Neuronal stem cell (in vitro differentiated cells): ENCODE data around the gene TMEM131L.

Experiments
- DNase-seq: peaks from one replicate; pipeline ENCODE4 v3.0.0-alpha.2; 2013; ENCODE audit warnings: low spot score
- H2AFZ ChIP-seq: one replicate; pipeline ENCODE4 v1.6.1; 2013; ENCODE audit warnings: mild to moderate bottlenecking, low read length, inconsistent platforms
- H2AK5ac ChIP-seq: 2 replicates; pipeline ENCODE4 v1.6.1; 2013; ENCODE audit warnings: low read depth, mild to moderate bottlenecking, inconsistent platforms, low read length, moderate library complexity, mixed read lengths
- H2BK120ac ChIP-seq: 2 replicates; pipeline ENCODE4 v1.6.1; 2013; ENCODE audit warnings: low read depth, mild to moderate bottlenecking, inconsistent platforms, low read length, moderate library complexity, mixed read lengths
- H2BK12ac ChIP-seq: one replicate; pipeline ENCODE4 v1.6.1; 2013; ENCODE audit warnings: low read length, inconsistent platforms
- H2BK15ac ChIP-seq: 2 replicates; pipeline ENCODE4 v1.6.1; 2013; ENCODE audit warnings: mild to moderate bottlenecking, low read length, inconsistent platforms, mixed read lengths
- H2BK5ac ChIP-seq: one replicate; pipeline ENCODE4 v1.6.1; 2013; ENCODE audit warnings: inconsistent platforms, mild to moderate bottlenecking, low read length, moderate library complexity
- H3K14ac ChIP-seq: one replicate; pipeline ENCODE4 v1.6.1; 2013; ENCODE audit warnings: low read length, inconsistent platforms
- H3K18ac ChIP-seq: 2 replicates; pipeline ENCODE4 v1.6.1; 2013; ENCODE audit warnings: low read length, inconsistent platforms
- H3K23ac ChIP-seq: 2 replicates; pipeline ENCODE4 v1.6.1; 2013; ENCODE audit warnings: low read depth, mild to moderate bottlenecking, mixed read lengths, low read length, inconsistent platforms; ENCODE audit not compliant: poor library complexity
- H3K27ac ChIP-seq: replicated peaks from 3 replicates; pipeline ENCODE4 v1.5.1; 2013; ENCODE audit warnings: low read length, inconsistent platforms
- H3K27me3 ChIP-seq, 3 experiments: 2 replicates each; pipeline ENCODE4 v1.6.1; 2013; ENCODE audit warnings: low read length in 3 of 3, mild to moderate bottlenecking in 2 of 3, inconsistent platforms in 1 of 3, low read depth in 1 of 3, mixed read lengths in 1 of 3, moderate library complexity in 1 of 3; ENCODE audit not compliant: control insufficient read depth in 3 of 3, insufficient read depth in 3 of 3
- H3K36me3 ChIP-seq, 2 donors: replicated peaks in 1 of 2; 2 replicates each; pipeline ENCODE4 v1.6.1; 2013; ENCODE audit warnings: low read length in 2 of 2; ENCODE audit not compliant: control insufficient read depth in 2 of 2, insufficient read depth in 2 of 2
- H3K4ac ChIP-seq: 2 replicates; pipeline ENCODE4 v1.6.1; 2013; ENCODE audit warnings: inconsistent platforms, mild to moderate bottlenecking, low read length, moderate library complexity
- H3K4me1 ChIP-seq, 2 donors: 1 replicate in 1 of 2; 2 replicates in 1 of 2; pipeline ENCODE4 v1.6.1; 2013; ENCODE audit warnings: low read length in 2 of 2, low read depth in 1 of 2; ENCODE audit not compliant: control insufficient read depth in 2 of 2, insufficient read depth in 1 of 2
- H3K4me2 ChIP-seq: one replicate; pipeline ENCODE4 v1.6.1; 2013; ENCODE audit warnings: mild to moderate bottlenecking, low read length, inconsistent platforms; ENCODE audit not compliant: insufficient read depth, poor library complexity, severe bottlenecking
- H3K4me3 ChIP-seq, 2 donors: 2 replicates each; pipeline ENCODE4 v1.5.1; 2013; ENCODE audit warnings: low read length in 2 of 2, mild to moderate bottlenecking in 2 of 2, inconsistent platforms in 1 of 2, moderate library complexity in 1 of 2
- H3K79me1 ChIP-seq: one replicate; pipeline ENCODE4 v1.6.1; 2013; ENCODE audit warnings: low read depth, mild to moderate bottlenecking, inconsistent platforms, low read length, moderate library complexity
- H3K9ac ChIP-seq: one replicate; pipeline ENCODE4 v1.6.1; 2013; ENCODE audit warnings: mild to moderate bottlenecking, low read depth, low read length, inconsistent platforms; ENCODE audit not compliant: poor library complexity
- H3K9me3 ChIP-seq, 2 donors: replicated peaks in 1 of 2; 2 replicates each; pipeline versions ENCODE3 to v1.6.1; 2013; ENCODE audit warnings: low read length in 2 of 2, mild to moderate bottlenecking in 2 of 2, inconsistent platforms in 1 of 2, low read depth in 1 of 2, mixed read lengths in 1 of 2, moderate library complexity in 1 of 2; ENCODE audit not compliant: control insufficient read depth in 2 of 2, insufficient read depth in 1 of 2
- H4K8ac ChIP-seq: one replicate; pipeline ENCODE4 v1.6.1; 2013; ENCODE audit warnings: low read depth, mild to moderate bottlenecking, inconsistent platforms, low read length, moderate library complexity
- H4K91ac ChIP-seq: one replicate; pipeline ENCODE4 v1.6.1; 2013; ENCODE audit warnings: low read length, low read depth, mild to moderate bottlenecking, inconsistent platforms; ENCODE audit not compliant: poor library complexity
- WGBS, 2 donors: extraction: QIAGEN DNeasy Blood & Tissue Kit; methylation state at CpG; one replicate each; pipeline ENCODE4 v1.1.7; 2013; ENCODE audit warnings: missing lambda C conversion rate in 2 of 2, mixed read lengths in 1 of 2; ENCODE audit not compliant: insufficient read length in 2 of 2, insufficient replicate concordance in 1 of 2; ENCODE audit errors: extremely low coverage in 2 of 2; 5-methylcytosine and 5-hydroxymethylcytosine counted together

TMEM131L gene

GRCh38 chr4:153571006-153571545 is 104.9 kb downstream of the TMEM131L start:
- no peaks in the 10 kb centered on the region for H3K79me1 ChIP-seq
- H2BK5ac ChIP-seq = no peak overlapping the region
- no peak overlapping the region for H2BK12ac ChIP-seq
- peaks cover 0 to 16% of the 10 kb centered on the region in 2 donors for H3K36me3 ChIP-seq
- H2BK15ac ChIP-seq = no peak overlapping the region
- no peaks in the 10 kb centered on the region for H3K4me1 ChIP-seq
- H2AK5ac ChIP-seq = no peak overlapping the region
- H3K14ac ChIP-seq = no peak overlapping the region
- H3K23ac ChIP-seq = no peak overlapping the region
- no peaks in the 10 kb centered on the region for H3K27me3 ChIP-seq
- no peak overlapping the region for H2BK120ac ChIP-seq
- H3K4ac ChIP-seq = no peak overlapping the region
- H3K4me2 ChIP-seq = no peak overlapping the region
- H3K9ac ChIP-seq = no peak overlapping the region
- H3K27ac ChIP-seq = no peak overlapping the region
- no CpG with 5 or more reads among the region's 4 CpGs for WGBS, 2 donors
- H3K18ac ChIP-seq = no peak overlapping the region
- no peak overlapping the region for H4K91ac ChIP-seq
- no peak for DNase-seq
- peaks cover 0 to 4% of the 10 kb centered on the region in 2 donors for H3K9me3 ChIP-seq
- no peak overlapping the region for H2AFZ ChIP-seq
- no peak overlapping the region for H3K4me3 ChIP-seq
- H4K8ac ChIP-seq = no peak overlapping the region

GRCh38 chr4:153572609-153573008 is 106.4 kb downstream of the TMEM131L start:
- Histone ChIP-seq H3K4me1 (no peaks in the 10 kb centered on the region), H3K9me3 (no peaks in the 10 kb centered on the region), H3K4me2 (no peak overlapping the region), H3K4ac (no peak overlapping the region), H2BK12ac (no peak overlapping the region), H2BK120ac (no peak overlapping the region), H3K9ac (no peak overlapping the region), H3K27me3 (no peaks in the 10 kb centered on the region), H4K8ac (no peak overlapping the region), H2BK5ac (no peak overlapping the region), H3K14ac (no peak overlapping the region), H3K18ac (no peak overlapping the region), H2AK5ac (no peak overlapping the region), H2AFZ (no peak overlapping the region), H3K27ac (no peak overlapping the region), H2BK15ac (no peak overlapping the region), H3K79me1 (no peaks in the 10 kb centered on the region), H4K91ac (no peak overlapping the region), H3K36me3 (peaks cover 2 to 6% of the 10 kb centered on the region in 2 donors), H3K23ac (no peak overlapping the region), H3K4me3 (no peak overlapping the region)
- DNase-seq = no peak
- WGBS, 2 donors = no CpG with 5 or more reads among the region's 3 CpGs

GRCh38 chr4:153573221-153573620 is 107.1 kb downstream of the TMEM131L start:
- H3K14ac ChIP-seq = no peak overlapping the region
- H3K27ac ChIP-seq = no peak overlapping the region
- H3K4ac ChIP-seq = no peak overlapping the region

GRCh38 chr4:153573881-153574802 is 108.0 kb downstream of the TMEM131L start:
- Histone ChIP-seq H2AFZ (no peak overlapping the region), H3K4me2 (no peak overlapping the region), H4K8ac (no peak overlapping the region), H3K9me3 (no peaks in the 10 kb centered on the region), H3K27ac (no peak overlapping the region), H2BK15ac (no peak overlapping the region), H3K4me3 (no peak overlapping the region), H3K79me1 (no peaks in the 10 kb centered on the region), H2AK5ac (no peak overlapping the region), H3K14ac (no peak overlapping the region), H3K4me1 (no peaks in the 10 kb centered on the region), H2BK5ac (no peak overlapping the region), H3K9ac (no peak overlapping the region), H2BK12ac (no peak overlapping the region), H3K18ac (no peak overlapping the region), H4K91ac (no peak overlapping the region), H3K27me3 (no peaks in the 10 kb centered on the region), H2BK120ac (no peak overlapping the region), H3K36me3 (peaks cover 2 to 3% of the 10 kb centered on the region in 2 donors), H3K4ac (no peak overlapping the region), H3K23ac (no peak overlapping the region)
- WGBS, 2 donors = no CpG with 5 or more reads among the region's 4 CpGs
- no peak for DNase-seq

More at GRCh38 chr4:153573221-153573620, 107.1 kb downstream of the TMEM131L start:
- Histone ChIP-seq H2BK15ac (no peak overlapping the region), H2BK5ac (no peak overlapping the region), H2AFZ (no peak overlapping the region), H3K4me1 (no peaks in the 10 kb centered on the region), H3K27me3 (no peaks in the 10 kb centered on the region), H3K36me3 (peaks cover 2 to 6% of the 10 kb centered on the region in 2 donors), H4K91ac (no peak overlapping the region), H3K4me2 (no peak overlapping the region), H3K9me3 (no peaks in the 10 kb centered on the region), H2BK12ac (no peak overlapping the region), H4K8ac (no peak overlapping the region), H2BK120ac (no peak overlapping the region), H3K4me3 (no peak overlapping the region), H3K9ac (no peak overlapping the region), H2AK5ac (no peak overlapping the region), H3K18ac (no peak overlapping the region), H3K23ac (no peak overlapping the region), H3K79me1 (no peaks in the 10 kb centered on the region)
- no CpG with 5 or more reads among the region's 7 CpGs for WGBS, 2 donors
- no peak for DNase-seq
